ENCODE data around the gene SAMHD1. TPM values are rescaled to one million over a fixed set of nuclear protein-coding genes. Genes with fewer than 3 reads are reported as not detected.
A peak's percentile ranks its signal among the peaks of the same experiment; 100 is the strongest.

Gene SAMHD1
- total and polyA plus RNA-seq, 9 of the 15 experiments (the other 6 are each of a cell fraction or from before 2014, with no cell fraction given): 6.8 to 20.4 (median 14.8) TPM

DNA sequence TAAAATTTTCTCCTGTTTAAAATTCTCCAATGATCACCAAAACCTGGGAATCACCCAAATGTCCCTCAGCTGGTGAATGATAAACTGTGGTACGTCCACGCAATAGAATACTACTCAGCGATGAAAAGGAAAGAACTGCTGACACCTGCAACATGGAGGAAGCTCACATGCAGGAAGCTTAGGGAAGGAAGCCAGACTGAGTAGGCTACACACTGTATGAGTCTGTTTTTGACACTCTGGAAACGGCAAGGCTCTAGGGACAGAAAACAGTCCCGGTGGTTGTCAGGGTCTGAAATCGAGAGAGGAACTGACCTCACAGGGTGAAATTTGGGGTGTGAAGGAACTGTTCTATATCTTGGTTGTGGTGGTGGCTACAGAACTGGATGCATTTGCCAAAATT lies 100.7 kb downstream of the SAMHD1 start (continued):
- TF ChIP-seq, protein P1, sequence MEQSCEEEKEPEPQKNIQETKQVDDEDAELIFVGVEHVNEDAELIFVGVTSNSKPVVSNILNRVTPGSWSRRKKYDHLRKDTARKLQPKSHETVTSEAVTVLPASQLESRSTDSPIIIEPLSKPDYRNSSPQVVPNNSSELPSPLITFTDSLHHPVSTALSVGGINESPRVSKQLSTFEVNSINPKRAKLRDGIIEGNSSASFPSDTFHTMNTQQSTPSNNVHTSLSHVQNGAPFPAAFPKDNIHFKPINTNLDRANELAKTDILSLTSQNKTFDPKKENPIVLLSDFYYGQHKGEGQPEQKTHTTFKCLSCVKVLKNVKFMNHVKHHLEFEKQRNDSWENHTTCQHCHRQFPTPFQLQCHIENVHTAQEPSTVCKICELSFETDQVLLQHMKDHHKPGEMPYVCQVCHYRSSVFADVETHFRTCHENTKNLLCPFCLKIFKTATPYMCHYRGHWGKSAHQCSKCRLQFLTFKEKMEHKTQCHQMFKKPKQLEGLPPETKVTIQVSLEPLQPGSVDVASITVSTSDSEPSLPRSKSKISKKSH (CRISPR knock-in tag; IDR thresholded peaks at IDR 0.05): no peak
- TF ChIP-seq SP2 (IDR thresholded peaks at IDR 0.05; ENCODE audit: extremely low read depth, low read depth, low read length, poor library complexity, severe bottlenecking) (no peak), TBL1XR1 (IDR thresholded peaks at IDR 0.05; ENCODE audit: low read length in 2 of 2) (no peak)

DNA sequence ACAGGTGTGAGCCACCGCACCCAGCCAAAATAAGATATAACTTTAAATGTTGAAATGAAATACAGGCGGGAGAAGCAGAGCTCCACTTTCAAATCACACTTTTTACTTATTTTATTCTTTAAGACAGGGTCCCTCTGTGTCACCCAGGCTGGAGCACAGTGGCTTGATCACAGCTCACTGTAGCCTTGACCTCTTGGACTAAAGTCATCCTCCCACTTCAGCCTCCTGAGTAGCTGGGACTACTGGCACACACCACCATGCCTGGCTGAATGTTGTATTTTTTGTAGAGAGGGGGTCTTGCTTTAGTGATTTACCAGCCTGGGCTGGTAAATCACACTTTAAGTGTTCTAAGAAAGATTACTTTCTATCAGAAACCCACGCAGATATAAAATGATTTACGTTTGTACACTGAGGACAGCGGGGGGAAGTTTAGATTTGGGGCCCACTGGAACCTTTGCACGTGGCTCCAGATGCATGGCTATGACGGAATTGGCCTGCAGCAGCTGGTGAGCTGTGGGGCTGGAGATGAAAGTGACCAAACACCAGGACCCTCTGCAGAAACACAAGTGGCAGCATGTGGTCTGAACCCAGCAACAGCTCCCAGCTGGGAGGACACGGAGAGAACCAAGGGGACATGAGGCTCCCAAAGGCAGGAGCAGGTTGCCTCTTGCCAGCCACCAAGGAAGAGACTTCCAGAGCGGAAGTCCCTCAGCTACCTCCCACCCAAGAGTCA lies 102.0 kb downstream of the SAMHD1 start:
- H3K9me3 ChIP-seq (replicated peaks; ENCODE audit: control insufficient read depth, insufficient read depth, low read depth, low read length): peaks cover 3% of the 10 kb centered on the region; the same call in 1 of the 2 replicates
- intact Hi-C loops (cut with micrococcal nuclease): no loop called here
- H3K27ac ChIP-seq (ENCODE audit: extremely low read depth, low read depth, low read length): no peak overlapping the region
- no peak overlapping the region for H3K4me3 ChIP-seq
- H3K4me1 ChIP-seq (replicated peaks in 1 of 2; ENCODE audit: control insufficient read depth in 2 of 2, insufficient read depth in 2 of 2, low read length in 2 of 2): peaks cover 2 to 20% of the 10 kb centered on the region in 2 experiments; a peak in 3 of 5 replicates
- 79% methylated on average over 8 of the region's 9 CpGs for WGBS (ENCODE audit: insufficient coverage, low coverage, missing lambda C conversion rate)
- H3K79me2 ChIP-seq (ENCODE audit: control insufficient read depth, insufficient read depth, low read length): peaks cover 63% of the 10 kb centered on the region
- 0 out of 2 replicates have a peak, but pooled peaks cover 3% of the 10 kb centered on the region for H4K20me1 ChIP-seq (replicated peaks; ENCODE audit: control insufficient read depth, insufficient read depth, low read length)
- ATAC-seq: no peak
- no TSS peak for BruUV-seq (replicated peaks)
- in situ Hi-C loops (cut with MboI): no loop called here
- H3K27me3 ChIP-seq (ENCODE audit: control insufficient read depth in 2 of 2, insufficient read depth in 2 of 2, low read length in 2 of 2): no peaks in the 10 kb centered on the region
- H3K36me3 ChIP-seq (ENCODE audit: control insufficient read depth, insufficient read depth, low read length): peaks cover 23% of the 10 kb centered on the region; the same call in 2 of the 3 replicates
- H3K4me2 ChIP-seq (ENCODE audit: insufficient read depth, low read length): no peak overlapping the region
- CTCF ChIA-PET (ENCODE audit: low intra/inter-chr PET ratio): no interaction called here
- peak overlapping the region in 1 of 2 experiments; percentile 61; a peak in 1 of 4 replicates for H3K9ac ChIP-seq (ENCODE audit: insufficient read depth in 1 of 2, low read depth in 2 of 2, low read length in 2 of 2)
- POLR2A ChIA-PET: interaction anchor here (1.5 to 7.0 kb wide), 2 partner anchors 10 to 13 kb away, joined by 7 to 65 read pairs; a partner anchor contains a TSS
- no peak for FAIRE-seq
- no peaks in the 10 kb centered on the region for H3K9me1 ChIP-seq (ENCODE audit: control insufficient read depth, insufficient read depth, low read length)
- H2AFZ ChIP-seq (ENCODE audit: low read depth, low read length): no peak overlapping the region
- no peak for DNase-seq (ENCODE audit: extremely low read depth in 1 of 4, low spot score in 3 of 4)
- TF ChIP-seq PHB (CRISPR knock-in tag; IDR thresholded peaks at IDR 0.05) (no peak), BCL6 (CRISPR knock-in tag; IDR thresholded peaks at IDR 0.05) (no peak), SAP30 (IDR thresholded peaks at IDR 0.05; ENCODE audit: borderline replicate concordance, insufficient read depth, low read depth, low read length, poor library complexity, severe bottlenecking) (no peak), SMARCA5 (IDR thresholded peaks at IDR 0.05) (no peak), MTA3 (IDR thresholded peaks at IDR 0.05; ENCODE audit: borderline replicate concordance) (no peak), HCFC1 (IDR thresholded peaks at IDR 0.05; ENCODE audit: low read depth, low read length) (no peak), NEUROD1 (IDR thresholded peaks at IDR 0.05; ENCODE audit: borderline replicate concordance, low read depth, low read length, partially characterized antibody) (no peak), ZNF133 (CRISPR knock-in tag; IDR thresholded peaks at IDR 0.05) (no peak), EGR1 (conservative IDR thresholded peaks at IDR 0.05) (no peak), IRF2 (CRISPR knock-in tag; IDR thresholded peaks at IDR 0.05) (no peak), MTF1 (CRISPR knock-in tag; IDR thresholded peaks at IDR 0.05; ENCODE audit: borderline replicate concordance) (no peak), POLR2G (IDR thresholded peaks at IDR 0.05; ENCODE audit: low read depth, low read length) (no peak)
- TF ChIP-seq, protein P2, sequence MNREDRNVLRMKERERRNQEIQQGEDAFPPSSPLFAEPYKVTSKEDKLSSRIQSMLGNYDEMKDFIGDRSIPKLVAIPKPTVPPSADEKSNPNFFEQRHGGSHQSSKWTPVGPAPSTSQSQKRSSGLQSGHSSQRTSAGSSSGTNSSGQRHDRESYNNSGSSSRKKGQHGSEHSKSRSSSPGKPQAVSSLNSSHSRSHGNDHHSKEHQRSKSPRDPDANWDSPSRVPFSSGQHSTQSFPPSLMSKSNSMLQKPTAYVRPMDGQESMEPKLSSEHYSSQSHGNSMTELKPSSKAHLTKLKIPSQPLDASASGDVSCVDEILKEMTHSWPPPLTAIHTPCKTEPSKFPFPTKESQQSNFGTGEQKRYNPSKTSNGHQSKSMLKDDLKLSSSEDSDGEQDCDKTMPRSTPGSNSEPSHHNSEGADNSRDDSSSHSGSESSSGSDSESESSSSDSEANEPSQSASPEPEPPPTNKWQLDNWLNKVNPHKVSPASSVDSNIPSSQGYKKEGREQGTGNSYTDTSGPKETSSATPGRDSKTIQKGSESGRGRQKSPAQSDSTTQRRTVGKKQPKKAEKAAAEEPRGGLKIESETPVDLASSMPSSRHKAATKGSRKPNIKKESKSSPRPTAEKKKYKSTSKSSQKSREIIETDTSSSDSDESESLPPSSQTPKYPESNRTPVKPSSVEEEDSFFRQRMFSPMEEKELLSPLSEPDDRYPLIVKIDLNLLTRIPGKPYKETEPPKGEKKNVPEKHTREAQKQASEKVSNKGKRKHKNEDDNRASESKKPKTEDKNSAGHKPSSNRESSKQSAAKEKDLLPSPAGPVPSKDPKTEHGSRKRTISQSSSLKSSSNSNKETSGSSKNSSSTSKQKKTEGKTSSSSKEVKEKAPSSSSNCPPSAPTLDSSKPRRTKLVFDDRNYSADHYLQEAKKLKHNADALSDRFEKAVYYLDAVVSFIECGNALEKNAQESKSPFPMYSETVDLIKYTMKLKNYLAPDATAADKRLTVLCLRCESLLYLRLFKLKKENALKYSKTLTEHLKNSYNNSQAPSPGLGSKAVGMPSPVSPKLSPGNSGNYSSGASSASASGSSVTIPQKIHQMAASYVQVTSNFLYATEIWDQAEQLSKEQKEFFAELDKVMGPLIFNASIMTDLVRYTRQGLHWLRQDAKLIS (CRISPR knock-in tag; IDR thresholded peaks at IDR 0.05): no peak

All from K562 (cell line).